HG03558 (cell line): ENCODE results near the gene NEGR1.

Experiments
- ATAC-seq: cut with Tn5 transposase; IDR thresholded peaks from one replicate; pipeline ENCODE4 v1.9.1; 2021; ENCODE audit warnings: moderate number of reproducible peaks; ENCODE audit not compliant: unreplicated experiment; ENCODE audit errors: extremely low read depth

Gene NEGR1

GRCh38 chr1:72129869-72130268, 152.5 kb downstream of the NEGR1 start:
- ATAC-seq: no peak

GRCh38 chr1:72122099-72122880, 160.0 kb downstream of the NEGR1 start:
- no peak for ATAC-seq

GRCh38 chr1:72119491-72119890, 162.8 kb downstream of the NEGR1 start:
- no peak for ATAC-seq

- ATAC-seq: no peak
Observed at GRCh38 chr1:72117621-72118020, 164.7 kb downstream of the NEGR1 start.

- no peak for ATAC-seq
Observed at GRCh38 chr1:72115290-72115689, 167.0 kb downstream of the NEGR1 start.

- ATAC-seq: no peak
Observed at GRCh38 chr1:72111662-72112061, 170.7 kb downstream of the NEGR1 start.

GRCh38 chr1:72109916-72110315, 172.4 kb downstream of the NEGR1 start:
- no peak for ATAC-seq

GRCh38 chr1:72105201-72105600, 177.1 kb downstream of the NEGR1 start:
- ATAC-seq: no peak

- ATAC-seq: no peak
Observed at GRCh38 chr1:72101840-72102632, 180.3 kb downstream of the NEGR1 start.

- no peak for ATAC-seq
Observed at GRCh38 chr1:72100771-72101170, 181.6 kb downstream of the NEGR1 start.

GRCh38 chr1:72097851-72098570, 184.3 kb downstream of the NEGR1 start:
- ATAC-seq: no peak

GRCh38 chr1:72094209-72094608, 188.1 kb downstream of the NEGR1 start:
- ATAC-seq: no peak

- ATAC-seq: no peak
Observed at GRCh38 chr1:72086394-72086793, 195.9 kb downstream of the NEGR1 start.

GRCh38 chr1:72075425-72075824, 206.9 kb downstream of the NEGR1 start:
- no peak for ATAC-seq

- no peak for ATAC-seq
Observed at GRCh38 chr1:72066431-72066830, 215.9 kb downstream of the NEGR1 start.

- ATAC-seq: no peak
Observed at GRCh38 chr1:72064196-72065075, 217.9 kb downstream of the NEGR1 start.

GRCh38 chr1:72063364-72064044, 218.8 kb downstream of the NEGR1 start:
- no peak for ATAC-seq

GRCh38 chr1:72062584-72062983, 219.8 kb downstream of the NEGR1 start:
- ATAC-seq: no peak

- ATAC-seq: no peak
Observed at GRCh38 chr1:72060466-72061245, 221.7 kb downstream of the NEGR1 start.
